22Rv1 (cell line): Measurements from ENCODE around the gene ATXN7L3.

Experiments
- ZFX ChIP-seq: fragments of 450-650 bp; IDR thresholded peaks from 2 replicates; pipeline ENCODE4 v1.6.1; 2017; ENCODE audit warnings: antibody characterized with exemption, borderline replicate concordance
- TF ChIP-seq, protein P1 (sequence below): fragments of 450-650 bp; IDR thresholded peaks from 2 replicates; pipeline ENCODE4 v1.5.1; 2017; ENCODE audit warnings: mild to moderate bottlenecking

- TF ChIP-seq, protein P1, sequence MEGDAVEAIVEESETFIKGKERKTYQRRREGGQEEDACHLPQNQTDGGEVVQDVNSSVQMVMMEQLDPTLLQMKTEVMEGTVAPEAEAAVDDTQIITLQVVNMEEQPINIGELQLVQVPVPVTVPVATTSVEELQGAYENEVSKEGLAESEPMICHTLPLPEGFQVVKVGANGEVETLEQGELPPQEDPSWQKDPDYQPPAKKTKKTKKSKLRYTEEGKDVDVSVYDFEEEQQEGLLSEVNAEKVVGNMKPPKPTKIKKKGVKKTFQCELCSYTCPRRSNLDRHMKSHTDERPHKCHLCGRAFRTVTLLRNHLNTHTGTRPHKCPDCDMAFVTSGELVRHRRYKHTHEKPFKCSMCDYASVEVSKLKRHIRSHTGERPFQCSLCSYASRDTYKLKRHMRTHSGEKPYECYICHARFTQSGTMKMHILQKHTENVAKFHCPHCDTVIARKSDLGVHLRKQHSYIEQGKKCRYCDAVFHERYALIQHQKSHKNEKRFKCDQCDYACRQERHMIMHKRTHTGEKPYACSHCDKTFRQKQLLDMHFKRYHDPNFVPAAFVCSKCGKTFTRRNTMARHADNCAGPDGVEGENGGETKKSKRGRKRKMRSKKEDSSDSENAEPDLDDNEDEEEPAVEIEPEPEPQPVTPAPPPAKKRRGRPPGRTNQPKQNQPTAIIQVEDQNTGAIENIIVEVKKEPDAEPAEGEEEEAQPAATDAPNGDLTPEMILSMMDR, result no peak
- no peak for TF ChIP-seq ZFX
Measured at GRCh38 chr17:44186307-44187130, 13.2 kb downstream of the ATXN7L3 start, which contains the start of gene TMUB2.
